HCT116 (cell line): ENCODE data around the gene IMMP2L.

ENCODE experiments used
- CEBPB ChIP-seq: IDR thresholded peaks from 2 replicates; pipeline ENCODE4 v1.6.1; 2012; ENCODE audit warnings: low read depth
- ELF1 ChIP-seq: IDR thresholded peaks from 2 replicates; pipeline ENCODE4 v1.6.1; 2012; ENCODE audit warnings: low read depth, borderline replicate concordance
- EZH2 ChIP-seq: fragments of 200-600 bp; sonication (generic); IDR thresholded peaks from 2 replicates; pipeline ENCODE4 v1.6.1; 2017; ENCODE audit warnings: antibody characterized with exemption, mixed run types
- JUND ChIP-seq: IDR thresholded peaks from 2 replicates; pipeline ENCODE4 v1.6.1; 2012
- POLR2A ChIP-seq: IDR thresholded peaks from 2 replicates; pipeline ENCODE4 v1.7.0; 2011; ENCODE audit warnings: borderline replicate concordance; ENCODE audit not compliant: insufficient read depth, insufficient read length; ENCODE audit errors: extremely low read depth
- POLR2AphosphoS5 ChIP-seq: IDR thresholded peaks from 2 replicates; pipeline ENCODE4 v1.6.1; 2011; ENCODE audit warnings: mild to moderate bottlenecking, low read depth, low read length, moderate library complexity
- SIN3A ChIP-seq: IDR thresholded peaks from 2 replicates; pipeline ENCODE4 v1.6.1; 2012; ENCODE audit warnings: low read depth
- SP1 ChIP-seq: IDR thresholded peaks from 2 replicates; pipeline ENCODE4 v1.6.1; 2012; ENCODE audit warnings: low read depth
- ZNF274 ChIP-seq: fragments of 200-500 bp; sonication (Bioruptor generic); IDR thresholded peaks from 2 replicates; pipeline ENCODE4 v1.6.1; 2014; ENCODE audit warnings: mild to moderate bottlenecking, low read depth, low read length, inconsistent platforms
- TF ChIP-seq, protein P1 (sequence below), 3 experiments: fragments of 200-600 bp in 1 of 3; sonication (generic) in 1 of 3; IDR thresholded peaks in 2 of 3; conservative IDR thresholded peaks in 1 of 3; 2 replicates each; pipeline ENCODE4 v1.5.1; 2012 to 2017; ENCODE audit warnings: low read depth in 2 of 3, low read length in 2 of 3, antibody characterized with exemption in 1 of 3, borderline replicate concordance in 1 of 3, control low read depth in 1 of 3, mild to moderate bottlenecking in 1 of 3, mixed read lengths in 1 of 3, mixed run types in 1 of 3, moderate library complexity in 1 of 3; ENCODE audit not compliant: insufficient read depth in 1 of 3
- TF ChIP-seq, protein P2 (sequence below): IDR thresholded peaks from 2 replicates; pipeline ENCODE4 v1.6.1; 2011; ENCODE audit warnings: mild to moderate bottlenecking, low read length, moderate library complexity; ENCODE audit not compliant: insufficient replicate concordance; ENCODE audit errors: extremely low read depth
- TF ChIP-seq, protein P3 (sequence below): IDR thresholded peaks from 2 replicates; pipeline ENCODE4 v1.6.1; 2012

DNA sequence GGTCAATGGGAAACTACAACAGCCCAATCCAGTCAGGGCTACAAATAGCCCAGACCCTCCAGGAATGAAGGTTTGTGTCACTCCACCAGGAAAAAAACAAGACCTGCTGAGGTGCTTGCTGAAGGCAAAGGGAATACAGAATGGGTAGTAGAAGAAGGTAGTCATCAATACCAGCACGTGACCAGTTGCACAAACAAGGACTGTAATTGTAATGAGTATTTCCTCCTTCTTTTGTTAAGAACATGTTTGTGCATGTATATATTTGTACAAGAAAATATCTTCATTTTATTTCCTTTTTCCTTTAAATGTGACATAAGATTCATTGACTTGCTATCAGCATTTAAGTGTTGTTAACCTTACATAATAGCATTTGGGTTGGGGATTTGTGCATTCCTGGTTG, 229.3 kb downstream of the IMMP2L start:
- TF ChIP-seq SIN3A (no peak), POLR2A (no peak), JUND (no peak), ZNF274 (no peak), EZH2 (no peak), ELF1 (no peak), SP1 (no peak), CEBPB (no peak), POLR2AphosphoS5 (no peak)
- TF ChIP-seq, protein P1, sequence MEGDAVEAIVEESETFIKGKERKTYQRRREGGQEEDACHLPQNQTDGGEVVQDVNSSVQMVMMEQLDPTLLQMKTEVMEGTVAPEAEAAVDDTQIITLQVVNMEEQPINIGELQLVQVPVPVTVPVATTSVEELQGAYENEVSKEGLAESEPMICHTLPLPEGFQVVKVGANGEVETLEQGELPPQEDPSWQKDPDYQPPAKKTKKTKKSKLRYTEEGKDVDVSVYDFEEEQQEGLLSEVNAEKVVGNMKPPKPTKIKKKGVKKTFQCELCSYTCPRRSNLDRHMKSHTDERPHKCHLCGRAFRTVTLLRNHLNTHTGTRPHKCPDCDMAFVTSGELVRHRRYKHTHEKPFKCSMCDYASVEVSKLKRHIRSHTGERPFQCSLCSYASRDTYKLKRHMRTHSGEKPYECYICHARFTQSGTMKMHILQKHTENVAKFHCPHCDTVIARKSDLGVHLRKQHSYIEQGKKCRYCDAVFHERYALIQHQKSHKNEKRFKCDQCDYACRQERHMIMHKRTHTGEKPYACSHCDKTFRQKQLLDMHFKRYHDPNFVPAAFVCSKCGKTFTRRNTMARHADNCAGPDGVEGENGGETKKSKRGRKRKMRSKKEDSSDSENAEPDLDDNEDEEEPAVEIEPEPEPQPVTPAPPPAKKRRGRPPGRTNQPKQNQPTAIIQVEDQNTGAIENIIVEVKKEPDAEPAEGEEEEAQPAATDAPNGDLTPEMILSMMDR (IDR thresholded peaks at IDR 0.05 in 2 of 3, conservative IDR thresholded peaks at IDR 0.05 in 1 of 3; ENCODE audit: borderline replicate concordance in 1 of 3, insufficient read depth in 1 of 3, low read depth in 2 of 3, low read length in 2 of 3) = no peak
- TF ChIP-seq, protein P2, sequence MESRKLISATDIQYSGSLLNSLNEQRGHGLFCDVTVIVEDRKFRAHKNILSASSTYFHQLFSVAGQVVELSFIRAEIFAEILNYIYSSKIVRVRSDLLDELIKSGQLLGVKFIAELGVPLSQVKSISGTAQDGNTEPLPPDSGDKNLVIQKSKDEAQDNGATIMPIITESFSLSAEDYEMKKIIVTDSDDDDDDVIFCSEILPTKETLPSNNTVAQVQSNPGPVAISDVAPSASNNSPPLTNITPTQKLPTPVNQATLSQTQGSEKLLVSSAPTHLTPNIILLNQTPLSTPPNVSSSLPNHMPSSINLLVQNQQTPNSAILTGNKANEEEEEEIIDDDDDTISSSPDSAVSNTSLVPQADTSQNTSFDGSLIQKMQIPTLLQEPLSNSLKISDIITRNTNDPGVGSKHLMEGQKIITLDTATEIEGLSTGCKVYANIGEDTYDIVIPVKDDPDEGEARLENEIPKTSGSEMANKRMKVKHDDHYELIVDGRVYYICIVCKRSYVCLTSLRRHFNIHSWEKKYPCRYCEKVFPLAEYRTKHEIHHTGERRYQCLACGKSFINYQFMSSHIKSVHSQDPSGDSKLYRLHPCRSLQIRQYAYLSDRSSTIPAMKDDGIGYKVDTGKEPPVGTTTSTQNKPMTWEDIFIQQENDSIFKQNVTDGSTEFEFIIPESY = no peak
- TF ChIP-seq, protein P3, sequence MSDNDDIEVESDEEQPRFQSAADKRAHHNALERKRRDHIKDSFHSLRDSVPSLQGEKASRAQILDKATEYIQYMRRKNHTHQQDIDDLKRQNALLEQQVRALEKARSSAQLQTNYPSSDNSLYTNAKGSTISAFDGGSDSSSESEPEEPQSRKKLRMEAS = no peak
